H9 (cell line): Measurements from ENCODE around the gene MDH1. TPM values are rescaled to one million over a fixed set of nuclear protein-coding genes. Genes with fewer than 3 reads are reported as not detected.

Experiments
- DNase-seq: peaks from one replicate; pipeline ENCODE4 v3.0.0-alpha.2; 2017
- H2AFZ ChIP-seq: one replicate; pipeline ENCODE4 v1.6.1; 2013; ENCODE audit warnings: mild to moderate bottlenecking, low read length, control low read depth, moderate library complexity
- H2AK5ac ChIP-seq: 2 replicates; pipeline ENCODE4 v1.6.1; 2013; ENCODE audit warnings: low read length, control low read depth, mixed read lengths; ENCODE audit not compliant: insufficient read length
- H2BK120ac ChIP-seq: one replicate; pipeline ENCODE4 v1.6.1; 2013; ENCODE audit warnings: low read depth, mild to moderate bottlenecking, low read length, control low read depth, inconsistent platforms; ENCODE audit not compliant: poor library complexity, severe bottlenecking
- H2BK12ac ChIP-seq: 2 replicates; pipeline ENCODE4 v1.6.1; 2013; ENCODE audit warnings: low read length, control low read depth, mixed read lengths, low read depth; ENCODE audit not compliant: insufficient read length
- H2BK15ac ChIP-seq: 2 replicates; pipeline ENCODE4 v1.6.1; 2013; ENCODE audit warnings: low read depth, low read length, control low read depth
- H2BK20ac ChIP-seq: one replicate; pipeline ENCODE4 v1.6.1; 2013; ENCODE audit warnings: low read depth, mild to moderate bottlenecking, low read length, control low read depth, inconsistent platforms; ENCODE audit not compliant: poor library complexity, severe bottlenecking
- H2BK5ac ChIP-seq: 2 replicates; pipeline ENCODE4 v1.6.1; 2013; ENCODE audit warnings: low read length, control low read depth, mixed read lengths; ENCODE audit not compliant: insufficient read length
- H3K14ac ChIP-seq: 2 replicates; pipeline ENCODE4 v1.6.1; 2013; ENCODE audit warnings: low read length, control low read depth; ENCODE audit not compliant: insufficient read depth
- H3K18ac ChIP-seq: 2 replicates; pipeline ENCODE4 v1.6.1; 2013; ENCODE audit warnings: low read depth, mild to moderate bottlenecking, mixed read lengths, low read length, control low read depth; ENCODE audit not compliant: insufficient read length
- H3K23ac ChIP-seq: 2 replicates; pipeline ENCODE4 v1.6.1; 2013; ENCODE audit warnings: low read length, control low read depth, mixed read lengths, low read depth; ENCODE audit not compliant: insufficient read length
- H3K23me2 ChIP-seq: 2 replicates; pipeline ENCODE4 v1.6.1; 2013; ENCODE audit warnings: low read depth, mild to moderate bottlenecking, mixed read lengths, low read length, control low read depth; ENCODE audit not compliant: insufficient read length, poor library complexity, severe bottlenecking
- H3K27ac ChIP-seq: 2 replicates; pipeline ENCODE4 v1.5.1; 2013; ENCODE audit warnings: low read length, control low read depth, mixed read lengths, low read depth; ENCODE audit not compliant: insufficient read length
- H3K27me3 ChIP-seq: 2 replicates; pipeline ENCODE4 v1.6.1; 2013; ENCODE audit warnings: low read length, control low read depth, inconsistent platforms; ENCODE audit not compliant: insufficient read depth
- H3K4ac ChIP-seq: 2 replicates; pipeline ENCODE4 v1.6.1; 2013; ENCODE audit warnings: low read depth, mild to moderate bottlenecking, control low read depth, inconsistent platforms, low read length, moderate library complexity
- H3K4me1 ChIP-seq: 2 replicates; pipeline ENCODE4 v1.6.1; 2013; ENCODE audit warnings: low read length, control low read depth, inconsistent platforms; ENCODE audit not compliant: insufficient read depth
- H3K4me2 ChIP-seq: 2 replicates; pipeline ENCODE4 v1.6.1; 2013; ENCODE audit warnings: low read length, control low read depth, mixed read lengths; ENCODE audit not compliant: insufficient read length, insufficient read depth
- H3K56ac ChIP-seq: 2 replicates; pipeline ENCODE4 v1.6.1; 2013; ENCODE audit warnings: low read depth, mild to moderate bottlenecking, mixed read lengths, low read length, control low read depth; ENCODE audit not compliant: insufficient read length
- H3K79me1 ChIP-seq: 2 replicates; pipeline ENCODE4 v1.6.1; 2013; ENCODE audit warnings: low read depth, mild to moderate bottlenecking, moderate library complexity, low read length, control low read depth, inconsistent platforms; ENCODE audit not compliant: insufficient read depth, poor library complexity, severe bottlenecking
- H3K79me2 ChIP-seq: 2 replicates; pipeline ENCODE4 v1.6.1; 2013; ENCODE audit warnings: low read length, control low read depth, inconsistent platforms; ENCODE audit not compliant: insufficient read depth
- H3K9ac ChIP-seq: 2 replicates; pipeline ENCODE4 v1.6.1; 2013; ENCODE audit warnings: low read length, control low read depth, mixed read lengths; ENCODE audit not compliant: insufficient read length; ENCODE audit errors: extremely low read depth
- H3K9me3 ChIP-seq: one replicate; pipeline ENCODE4 v1.6.1; 2013; ENCODE audit warnings: low read depth, low read length, inconsistent platforms; ENCODE audit not compliant: control insufficient read depth
- H3T11ph ChIP-seq: one replicate; pipeline ENCODE4 v1.6.1; 2013; ENCODE audit warnings: mild to moderate bottlenecking, low read length, control low read depth, inconsistent platforms
- H4K20me1 ChIP-seq: one replicate; pipeline ENCODE4 v1.6.1; 2013; ENCODE audit not compliant: control insufficient read depth, insufficient read length, insufficient read depth
- H4K5ac ChIP-seq: 2 replicates; pipeline ENCODE4 v1.6.1; 2013; ENCODE audit warnings: low read depth, mild to moderate bottlenecking, mixed read lengths, low read length, control low read depth; ENCODE audit not compliant: insufficient read length
- H4K8ac ChIP-seq: replicated peaks from 2 replicates; pipeline ENCODE4 v1.6.1; 2013; ENCODE audit warnings: low read length, control low read depth, mixed read lengths, low read depth; ENCODE audit not compliant: insufficient read length
- H4K91ac ChIP-seq: 2 replicates; pipeline ENCODE4 v1.6.1; 2013; ENCODE audit warnings: low read depth, mild to moderate bottlenecking, moderate library complexity, mixed read lengths, low read length, control low read depth; ENCODE audit not compliant: insufficient read length
- H3K27ac Mint-ChIP-seq, 3 experiments: 2 replicates in 2 of 3; 3 replicates in 1 of 3; pipeline ENCODE4 v1.8.0; 2020 to 2021; ENCODE audit warnings: mixed read lengths in 3 of 3, mild to moderate bottlenecking in 1 of 3, moderate library complexity in 1 of 3
- H3K27me3 Mint-ChIP-seq: 2 replicates; pipeline ENCODE4 v1.8.0; 2021; ENCODE audit warnings: low read depth, mild to moderate bottlenecking, moderate library complexity, mixed read lengths
- H3K36me3 Mint-ChIP-seq, 3 experiments: 2 replicates in 2 of 3; 3 replicates in 1 of 3; pipeline ENCODE4 v1.8.0; 2020 to 2021; ENCODE audit warnings: low read depth in 3 of 3, mixed read lengths in 3 of 3; ENCODE audit not compliant: insufficient read depth in 1 of 3
- H3K4me1 Mint-ChIP-seq, 2 experiments: 2 replicates each; pipeline ENCODE4 v1.8.0; 2020; ENCODE audit warnings: mixed read lengths in 2 of 2
- H3K4me3 Mint-ChIP-seq, 2 experiments: 2 replicates in 1 of 2; 3 replicates in 1 of 2; pipeline ENCODE4 v1.8.0; 2020 to 2021; ENCODE audit warnings: mild to moderate bottlenecking in 2 of 2, mixed read lengths in 2 of 2, moderate library complexity in 1 of 2
- H3K9me3 Mint-ChIP-seq, 2 experiments: 2 replicates in 1 of 2; 3 replicates in 1 of 2; pipeline ENCODE4 v1.8.0; 2020; ENCODE audit warnings: mild to moderate bottlenecking in 2 of 2, mixed read lengths in 2 of 2, moderate library complexity in 1 of 2
- total RNA-seq: library from RNA; stranded (reverse); gene quantifications from 2 replicates; pipeline ENCODE4 v1.2.1, GENCODE V29; 2021
- TF ChIP-seq, protein P1 (sequence below): fragments of 200-600 bp; sonication (generic); conservative IDR thresholded peaks from 3 replicates; pipeline ENCODE4 v1.8.0; 2021; ENCODE audit warnings: antibody characterized with exemption, mild to moderate bottlenecking

The MDH1 gene
- total RNA-seq, 1 experiment from 2014 or later: 324 TPM

DNA sequence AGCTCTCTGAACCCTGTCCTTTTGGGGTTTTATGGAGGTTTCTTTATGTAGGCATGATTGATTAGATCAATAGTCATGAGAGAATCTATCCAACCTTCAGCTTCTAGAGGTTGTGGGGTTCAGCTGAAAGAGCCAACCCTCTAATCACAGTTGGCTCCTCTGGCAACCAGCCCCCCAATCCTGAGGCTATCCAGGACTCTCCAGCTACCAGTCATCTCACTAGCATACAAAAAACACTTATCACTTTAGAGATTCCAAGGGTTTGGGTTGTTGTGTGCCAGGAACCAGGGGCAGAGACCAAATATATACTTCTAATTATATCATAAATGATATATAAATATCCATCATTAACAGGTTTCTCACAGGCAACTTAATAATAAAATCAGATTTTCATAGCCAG lies 12.2 kb upstream of the MDH1 start:
- H3K27me3 ChIP-seq: no peaks in the 10 kb centered on the region
- H3K56ac ChIP-seq: no peak overlapping the region
- H4K5ac ChIP-seq: no peak overlapping the region
- no peak overlapping the region for H2BK12ac ChIP-seq
- Mint-ChIP-seq H3K36me3 (peaks cover 0 to 22% (median 6%) of the 10 kb centered on the region in 3 experiments; a peak in 3 of 7 replicates), H3K27me3 (no peaks in the 10 kb centered on the region), H3K4me1 (peaks cover 55 to 71% of the 10 kb centered on the region in 2 experiments), H3K9me3 (no peaks in the 10 kb centered on the region), H3K4me3 (no peak overlapping the region), H3K27ac (peak overlapping the region in 2 of 3 experiments; percentile 3 to 56; a peak in 2 of 7 replicates)
- H2BK15ac ChIP-seq: no peak overlapping the region
- no peak overlapping the region for H3K4me2 ChIP-seq
- peaks cover 3% of the 10 kb centered on the region for H3K79me1 ChIP-seq
- peaks cover 2% of the 10 kb centered on the region; the same call in 1 of the 2 replicates for H3K79me2 ChIP-seq
- peaks cover 3% of the 10 kb centered on the region for H3K4me1 ChIP-seq
- H3K9me3 ChIP-seq: no peaks in the 10 kb centered on the region
- H3K23ac ChIP-seq: no peak overlapping the region
- no peak overlapping the region for H2BK5ac ChIP-seq
- no peaks in the 10 kb centered on the region for H3K23me2 ChIP-seq
- no peak overlapping the region for H2AFZ ChIP-seq
- H3K14ac ChIP-seq: no peak overlapping the region
- H4K91ac ChIP-seq: no peak overlapping the region
- no peak overlapping the region for H2AK5ac ChIP-seq
- H3K18ac ChIP-seq: no peak overlapping the region
- no peak overlapping the region for H2BK120ac ChIP-seq
- H4K20me1 ChIP-seq: no peaks in the 10 kb centered on the region
- TF ChIP-seq, protein P1, sequence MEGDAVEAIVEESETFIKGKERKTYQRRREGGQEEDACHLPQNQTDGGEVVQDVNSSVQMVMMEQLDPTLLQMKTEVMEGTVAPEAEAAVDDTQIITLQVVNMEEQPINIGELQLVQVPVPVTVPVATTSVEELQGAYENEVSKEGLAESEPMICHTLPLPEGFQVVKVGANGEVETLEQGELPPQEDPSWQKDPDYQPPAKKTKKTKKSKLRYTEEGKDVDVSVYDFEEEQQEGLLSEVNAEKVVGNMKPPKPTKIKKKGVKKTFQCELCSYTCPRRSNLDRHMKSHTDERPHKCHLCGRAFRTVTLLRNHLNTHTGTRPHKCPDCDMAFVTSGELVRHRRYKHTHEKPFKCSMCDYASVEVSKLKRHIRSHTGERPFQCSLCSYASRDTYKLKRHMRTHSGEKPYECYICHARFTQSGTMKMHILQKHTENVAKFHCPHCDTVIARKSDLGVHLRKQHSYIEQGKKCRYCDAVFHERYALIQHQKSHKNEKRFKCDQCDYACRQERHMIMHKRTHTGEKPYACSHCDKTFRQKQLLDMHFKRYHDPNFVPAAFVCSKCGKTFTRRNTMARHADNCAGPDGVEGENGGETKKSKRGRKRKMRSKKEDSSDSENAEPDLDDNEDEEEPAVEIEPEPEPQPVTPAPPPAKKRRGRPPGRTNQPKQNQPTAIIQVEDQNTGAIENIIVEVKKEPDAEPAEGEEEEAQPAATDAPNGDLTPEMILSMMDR: no peak
- H2BK20ac ChIP-seq: no peak overlapping the region
- H3K27ac ChIP-seq: no peak overlapping the region
- no peak overlapping the region for H3K4ac ChIP-seq
- no peak overlapping the region for H3T11ph ChIP-seq
- DNase-seq: no peak
- no peak overlapping the region for H3K9ac ChIP-seq
- H4K8ac ChIP-seq: no peak overlapping the region
